GM12892 (cell line): ENCODE measurements around the gene PDILT.

Experiments used
- POLR2AphosphoS5 ChIP-seq: IDR thresholded peaks from 2 replicates; pipeline ENCODE4 v1.6.1; 2011; ENCODE audit warnings: low read depth, low read length, control low read depth
- TAF1 ChIP-seq: IDR thresholded peaks from 2 replicates; pipeline ENCODE4 v1.6.1; 2011; ENCODE audit warnings: low read depth, mild to moderate bottlenecking, control low read depth, low read length, borderline replicate concordance

DNA sequence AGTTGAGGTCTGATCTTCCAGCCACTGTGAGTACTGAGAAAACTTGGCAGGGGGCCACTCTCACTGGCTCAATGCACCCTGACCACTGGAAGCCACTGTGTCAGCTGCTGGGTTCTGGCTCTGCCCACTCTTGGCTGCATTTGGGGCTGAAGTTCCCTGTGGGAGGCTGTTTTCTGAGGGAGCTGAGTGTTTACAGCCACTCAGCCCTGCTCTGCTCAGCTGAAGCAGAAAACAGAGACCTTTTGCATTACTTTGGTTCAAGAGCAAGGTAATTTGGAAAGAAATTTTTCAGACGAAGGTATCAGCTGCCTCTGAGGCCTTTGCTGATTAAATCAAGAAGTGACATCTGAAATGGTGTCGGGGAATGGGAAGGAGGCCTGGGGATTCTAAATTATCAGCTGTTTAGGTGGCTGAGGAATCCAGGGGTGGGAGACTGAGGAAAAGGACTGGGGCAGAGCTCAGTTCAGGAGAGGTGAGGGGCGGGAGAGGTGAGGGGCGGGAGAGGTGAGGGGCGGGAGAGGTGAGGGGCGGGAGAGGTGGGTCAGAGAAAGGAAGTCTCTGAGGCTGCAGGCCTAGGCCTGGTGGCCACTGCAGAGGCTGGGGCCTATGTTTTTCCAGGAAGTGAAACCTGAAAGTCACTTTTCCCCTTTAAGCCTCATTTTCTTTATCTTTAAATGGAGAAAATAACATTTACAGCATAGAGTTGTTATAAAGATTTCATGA lies 5.0 kb upstream of the PDILT start, which contains the start of gene ACSM5:
- TF ChIP-seq POLR2AphosphoS5 (no peak), TAF1 (no peak)
